GM18502 (cell line): ENCODE results near the gene PDE10A.
A peak's percentile ranks its signal among the peaks of the same experiment; 100 is the strongest.

Source experiments
- ATAC-seq: cut with Tn5 transposase; IDR thresholded peaks from one replicate; pipeline ENCODE4 v1.9.1; 2021; ENCODE audit warnings: mild to moderate bottlenecking; ENCODE audit not compliant: unreplicated experiment, poor library complexity

Gene PDE10A

GRCh38 chr6:165662749-165663376 lies at the start of gene PDE10A:
PDE10A (minus strand) TSS chr6:165663241; CDS start chr6:165662811, 430 bp downstream.
- ATAC-seq = no peak

- ATAC-seq = no peak
Measured at GRCh38 chr6:165708985-165709576, 46.0 kb upstream of the PDE10A start.

GRCh38 chr6:165707067-165707853 lies 44.2 kb upstream of the PDE10A start:
- ATAC-seq = no peak

- ATAC-seq = no peak
Measured at GRCh38 chr6:165705941-165706340, 42.9 kb upstream of the PDE10A start.

GRCh38 chr6:165704045-165704748 lies 41.2 kb upstream of the PDE10A start:
- ATAC-seq = peak; percentile 71

- ATAC-seq = no peak
Measured at GRCh38 chr6:165702669-165703068, 39.6 kb upstream of the PDE10A start.

GRCh38 chr6:165701564-165702354 lies 38.7 kb upstream of the PDE10A start:
- peak; percentile 53 for ATAC-seq

GRCh38 chr6:165701005-165701404 lies 38.0 kb upstream of the PDE10A start:
- no peak for ATAC-seq

GRCh38 chr6:165698868-165699267 lies 35.8 kb upstream of the PDE10A start:
- no peak for ATAC-seq

GRCh38 chr6:165697171-165697570 lies 34.1 kb upstream of the PDE10A start:
- no peak for ATAC-seq

GRCh38 chr6:165695722-165696515 lies 32.9 kb upstream of the PDE10A start:
- no peak for ATAC-seq

- ATAC-seq = no peak
Measured at GRCh38 chr6:165694296-165694695, 31.3 kb upstream of the PDE10A start.

- no peak for ATAC-seq
Measured at GRCh38 chr6:165692106-165692653, 29.1 kb upstream of the PDE10A start.

- ATAC-seq = no peak
Measured at GRCh38 chr6:165689699-165690098, 26.7 kb upstream of the PDE10A start.

GRCh38 chr6:165686596-165687365 lies 23.7 kb upstream of the PDE10A start:
- no peak for ATAC-seq

GRCh38 chr6:165685302-165685701 lies 22.3 kb upstream of the PDE10A start:
- ATAC-seq = no peak

GRCh38 chr6:165684333-165684732 lies 21.3 kb upstream of the PDE10A start:
- no peak for ATAC-seq

GRCh38 chr6:165680975-165681374 lies 17.9 kb upstream of the PDE10A start:
- ATAC-seq = no peak
